Measurements from ENCODE around the gene GUCA2B.

- TF ChIP-seq CTCF (IDR thresholded peaks at IDR 0.05) (peak; percentile 87 to 98 (median 96)), POLR2A (IDR thresholded peaks at IDR 0.05) (no peak)
These were observed 20.1 kb downstream of the GUCA2B start for GRCh38 chr1:42173155-42173933.

Data from right lobe of liver (tissue), 4 donors.